Measurements from ENCODE around the gene SCG3. TPM values are rescaled to one million over a fixed set of nuclear protein-coding genes. Genes with fewer than 3 reads are reported as not detected.

Gene SCG3
- total RNA-seq, 1 experiment from 2014 or later = 32.1 TPM

GRCh38 chr15:51752888-51753287 lies 71.6 kb downstream of the SCG3 start (continued):
- no peak for TF ChIP-seq SMAD3 (CRISPR knock-in tag; IDR thresholded peaks at IDR 0.05; ENCODE audit: borderline replicate concordance)

GRCh38 chr15:51754267-51754666 lies 73.0 kb downstream of the SCG3 start:
- Mint-ChIP-seq H3K27ac (no peak overlapping the region), H3K9me3 (no peaks in the 10 kb centered on the region), H3K4me3 (no peak overlapping the region), H3K27me3 (ENCODE audit: low read depth) (peaks cover 58% of the 10 kb centered on the region), H3K36me3 (no peaks in the 10 kb centered on the region), H3K4me1 (peaks cover 5% of the 10 kb centered on the region)
- ATAC-seq (no peak), DNase-seq (ENCODE audit: low spot score) (no peak)
- CTCF ChIA-PET = no interaction called here
- POLR2A ChIA-PET = no interaction called here
- TF ChIP-seq ZNF121 (CRISPR knock-in tag; IDR thresholded peaks at IDR 0.05) (no peak), FOXP1 (CRISPR knock-in tag; IDR thresholded peaks at IDR 0.05; ENCODE audit: borderline replicate concordance) (no peak), ZNF138 (CRISPR knock-in tag; conservative IDR thresholded peaks at IDR 0.05) (no peak), JUN (CRISPR knock-in tag; IDR thresholded peaks at IDR 0.05) (no peak), CREM (CRISPR knock-in tag; IDR thresholded peaks at IDR 0.05) (no peak), ZNF416 (CRISPR knock-in tag; IDR thresholded peaks at IDR 0.05) (no peak), CDX4 (CRISPR knock-in tag; IDR thresholded peaks at IDR 0.05; ENCODE audit: borderline replicate concordance) (no peak), ZNF671 (CRISPR knock-in tag; IDR thresholded peaks at IDR 0.05) (no peak), NR2C2 (CRISPR knock-in tag; IDR thresholded peaks at IDR 0.05) (no peak), OVOL2 (CRISPR knock-in tag; IDR thresholded peaks at IDR 0.05; ENCODE audit: borderline replicate concordance) (no peak), SOX15 (CRISPR knock-in tag; IDR thresholded peaks at IDR 0.05) (no peak), PRRX2 (CRISPR knock-in tag; IDR thresholded peaks at IDR 0.05) (no peak), ATF2 (CRISPR knock-in tag; IDR thresholded peaks at IDR 0.05; ENCODE audit: borderline replicate concordance, low read depth) (no peak), MYBL2 (CRISPR knock-in tag; IDR thresholded peaks at IDR 0.05) (no peak), IRF2 (CRISPR knock-in tag; IDR thresholded peaks at IDR 0.05; ENCODE audit: borderline replicate concordance, low read depth) (no peak)

GRCh38 chr15:51755790-51756189 lies 74.5 kb downstream of the SCG3 start:
- peaks cover 7% of the 10 kb centered on the region; the same call in 1 of the 2 replicates for H3K9me3 Mint-ChIP-seq
- peaks cover 7% of the 10 kb centered on the region for H3K4me1 Mint-ChIP-seq
- ATAC-seq (no peak), DNase-seq (ENCODE audit: low spot score) (no peak)
- no peaks in the 10 kb centered on the region for H3K36me3 Mint-ChIP-seq
- ChIA-PET POLR2A (no interaction called here), CTCF (interaction anchor here (0.9 to 4.0 kb wide), 2 partner anchors 21 to 180 kb away, joined by 3 to 27 read pairs; no protein-coding TSS in a partner anchor)
- no peak overlapping the region for H3K4me3 Mint-ChIP-seq
- H3K27ac Mint-ChIP-seq = no peak overlapping the region
- H3K27me3 Mint-ChIP-seq (ENCODE audit: low read depth) = peaks cover 43% of the 10 kb centered on the region
- TF ChIP-seq NFE2L1 (CRISPR knock-in tag; IDR thresholded peaks at IDR 0.05) (no peak), ESRRA (CRISPR knock-in tag; IDR thresholded peaks at IDR 0.05; ENCODE audit: borderline replicate concordance) (no peak), GTF2I (CRISPR knock-in tag; conservative IDR thresholded peaks at IDR 0.05) (no peak), FOXJ3 (CRISPR knock-in tag; IDR thresholded peaks at IDR 0.05; ENCODE audit: borderline replicate concordance) (no peak), AFF4 (CRISPR knock-in tag; IDR thresholded peaks at IDR 0.05; ENCODE audit: borderline replicate concordance) (no peak), HMGA2 (CRISPR knock-in tag; IDR thresholded peaks at IDR 0.05) (no peak), IRF1 (CRISPR knock-in tag; IDR thresholded peaks at IDR 0.05) (no peak)
- TF ChIP-seq, protein P1, sequence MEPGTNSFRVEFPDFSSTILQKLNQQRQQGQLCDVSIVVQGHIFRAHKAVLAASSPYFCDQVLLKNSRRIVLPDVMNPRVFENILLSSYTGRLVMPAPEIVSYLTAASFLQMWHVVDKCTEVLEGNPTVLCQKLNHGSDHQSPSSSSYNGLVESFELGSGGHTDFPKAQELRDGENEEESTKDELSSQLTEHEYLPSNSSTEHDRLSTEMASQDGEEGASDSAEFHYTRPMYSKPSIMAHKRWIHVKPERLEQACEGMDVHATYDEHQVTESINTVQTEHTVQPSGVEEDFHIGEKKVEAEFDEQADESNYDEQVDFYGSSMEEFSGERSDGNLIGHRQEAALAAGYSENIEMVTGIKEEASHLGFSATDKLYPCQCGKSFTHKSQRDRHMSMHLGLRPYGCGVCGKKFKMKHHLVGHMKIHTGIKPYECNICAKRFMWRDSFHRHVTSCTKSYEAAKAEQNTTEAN (CRISPR knock-in tag; IDR thresholded peaks at IDR 0.05) = no peak

Data from WTC11 (cell line).